Ecto neural progenitor cell (in vitro differentiated cells): Measurements from ENCODE around the gene ING1.
"Not testable (repeated sequence)": the region's sequence is repeated elsewhere in the genome, so short reads cannot be mapped to it uniquely, and the experiment has no call there.

Experiments used
- DNase-seq: peaks from one replicate; pipeline ENCODE4 v3.0.0-alpha.2; 2018; ENCODE audit warnings: low spot score

The ING1 gene

GRCh38 chr13:110715395-110716246 is 2.1 kb downstream of the ING1 start:
- peak; percentile 98 for DNase-seq

- DNase-seq, result peak; percentile 67
Observed at GRCh38 chr13:110716247-110716515, 2.7 kb downstream of the ING1 start.

- DNase-seq, result no peak
Observed at GRCh38 chr13:110719036-110719710, 5.7 kb downstream of the ING1 start.

DNA sequence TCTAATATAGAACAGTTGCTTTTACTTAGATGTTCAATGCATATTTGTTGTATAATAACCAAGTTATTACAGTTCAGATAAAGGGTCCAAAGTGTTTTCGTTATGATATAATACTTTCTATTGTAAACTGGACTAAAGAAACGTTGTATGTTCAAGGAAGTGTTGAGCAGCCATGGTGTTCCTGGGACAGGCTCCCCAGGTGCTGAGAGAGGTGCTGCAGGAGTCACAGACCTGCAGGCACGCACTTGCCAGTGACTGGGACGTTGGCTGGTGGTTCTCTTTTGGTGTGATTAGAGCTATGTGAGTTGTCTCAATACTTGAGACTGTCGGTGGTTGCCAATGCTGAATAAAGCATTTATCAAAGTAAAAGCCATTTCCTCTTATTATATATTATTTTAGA is 9.5 kb downstream of the ING1 start:
- DNase-seq, result no peak

DNA sequence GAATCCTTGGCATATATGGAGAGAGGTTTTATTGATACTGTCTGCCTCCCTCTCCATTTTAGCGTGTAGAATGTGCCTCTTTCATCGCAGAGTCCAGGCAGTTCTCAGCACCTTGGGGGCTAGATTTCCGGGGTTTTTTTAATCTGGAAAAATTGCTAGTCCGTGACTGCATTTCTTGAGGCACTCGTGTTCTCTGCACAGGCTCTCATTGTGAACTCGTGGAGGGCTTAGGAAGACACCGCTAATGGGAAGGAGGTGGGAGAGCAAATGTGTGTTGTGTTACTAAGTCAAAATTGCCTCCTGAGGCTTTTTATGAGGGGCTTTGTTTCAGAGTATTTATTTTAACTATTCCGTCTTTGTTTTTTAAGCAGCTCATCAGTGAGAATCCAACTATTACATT is 10.1 kb downstream of the ING1 start:
- DNase-seq, result no peak

DNA sequence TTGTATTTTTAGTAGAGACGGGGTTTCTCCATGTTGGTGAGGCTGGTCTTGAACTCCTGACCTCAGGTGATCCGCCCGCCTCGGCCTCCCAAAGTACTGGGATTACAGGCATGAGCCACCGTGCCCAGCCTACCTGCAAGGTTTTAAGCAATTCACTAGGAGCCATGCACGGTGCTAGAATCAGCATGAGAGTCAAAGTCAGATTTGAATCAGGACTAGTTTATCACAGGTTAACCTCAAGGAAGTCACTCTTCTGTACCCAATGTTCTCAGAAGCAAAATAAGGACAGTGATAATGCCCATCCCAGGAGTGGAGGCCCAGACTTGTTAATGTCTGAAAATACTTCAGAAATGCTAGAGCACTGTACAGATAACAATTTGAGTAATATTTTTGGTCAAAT is 12.7 kb downstream of the ING1 start:
- DNase-seq, result not testable (repeated sequence)

DNA sequence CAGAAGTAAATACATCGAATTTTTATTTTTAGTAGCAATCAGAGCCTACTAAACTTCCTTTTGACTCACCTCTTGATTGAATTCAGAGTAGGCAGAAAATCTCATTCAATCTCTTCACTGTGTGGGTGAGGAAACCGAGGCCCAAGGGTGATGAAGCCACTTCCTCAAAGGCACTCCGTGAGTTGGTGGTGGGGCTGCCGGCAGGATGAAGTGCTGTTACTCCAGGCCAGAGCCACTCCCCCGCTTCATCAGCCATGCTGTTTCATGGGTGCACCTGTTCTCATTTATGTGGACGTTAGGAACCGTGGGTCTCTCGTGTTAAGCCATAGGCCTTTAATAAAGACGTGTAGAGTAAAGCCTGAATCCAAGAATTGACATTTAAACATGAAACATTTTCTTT is 13.2 kb downstream of the ING1 start:
- DNase-seq, result no peak

DNA sequence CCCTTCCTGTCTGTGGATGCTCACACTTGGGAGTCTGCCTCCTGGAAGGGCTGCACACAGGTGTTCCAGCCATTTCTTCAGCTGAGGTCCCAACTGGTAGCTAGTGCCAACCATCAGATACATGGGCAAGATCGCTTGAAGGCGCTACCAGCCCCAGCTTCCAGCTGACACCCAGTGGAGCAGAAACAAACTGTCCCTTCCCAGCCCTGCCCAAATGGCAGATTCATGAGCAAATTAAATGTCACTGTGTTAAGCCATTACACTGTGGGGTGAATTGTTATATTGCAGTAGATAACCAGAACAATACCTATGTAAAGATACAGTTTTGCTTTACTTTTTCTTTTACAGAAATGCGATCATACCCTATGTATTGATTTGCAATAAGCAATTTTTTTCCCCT is 17.6 kb downstream of the ING1 start:
- DNase-seq, result no peak

DNA sequence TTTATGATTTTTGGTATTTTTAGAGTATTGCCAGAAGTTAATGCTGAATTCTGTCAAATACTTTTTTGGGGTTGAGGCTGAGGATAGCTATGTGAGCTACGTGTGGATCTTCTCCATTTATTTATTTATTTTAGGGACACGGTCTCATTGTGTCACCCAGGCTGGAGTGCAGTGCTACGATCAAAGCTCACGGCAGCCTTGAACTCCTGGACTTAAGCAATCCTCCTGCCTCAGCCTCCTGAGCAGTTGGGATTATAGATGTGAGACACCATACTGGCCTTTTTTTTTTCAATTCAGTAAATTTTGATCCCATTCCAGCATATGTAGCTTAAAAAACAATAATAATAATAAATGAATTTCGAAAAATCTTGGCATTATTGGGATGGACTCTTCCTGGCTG is 21.1 kb downstream of the ING1 start:
- no peak for DNase-seq

DNA sequence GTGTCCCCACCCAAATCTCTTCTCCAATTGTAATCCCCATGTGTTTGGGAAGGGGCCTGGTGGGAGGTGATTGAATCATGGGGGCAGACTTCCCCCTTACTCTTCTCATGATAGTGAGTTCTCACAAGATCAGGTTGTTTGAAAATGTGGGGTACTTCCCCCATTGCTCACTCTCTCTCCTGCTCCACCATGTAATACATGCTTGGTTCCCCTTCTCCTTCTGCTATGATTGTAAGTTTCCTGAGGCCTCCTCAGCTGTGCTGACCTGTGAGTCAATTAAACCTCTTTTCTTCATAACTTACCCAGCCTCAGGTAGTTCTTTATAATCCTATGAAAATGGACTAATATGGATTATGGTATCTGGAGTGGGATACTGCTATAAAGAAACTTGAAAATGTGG is 24.1 kb downstream of the ING1 start:
- no peak for DNase-seq

GRCh38 chr13:110743687-110744086 is 30.2 kb downstream of the ING1 start:
- no peak for DNase-seq

- DNase-seq, result no peak
Observed at GRCh38 chr13:110746438-110746837, 32.9 kb downstream of the ING1 start.

DNA sequence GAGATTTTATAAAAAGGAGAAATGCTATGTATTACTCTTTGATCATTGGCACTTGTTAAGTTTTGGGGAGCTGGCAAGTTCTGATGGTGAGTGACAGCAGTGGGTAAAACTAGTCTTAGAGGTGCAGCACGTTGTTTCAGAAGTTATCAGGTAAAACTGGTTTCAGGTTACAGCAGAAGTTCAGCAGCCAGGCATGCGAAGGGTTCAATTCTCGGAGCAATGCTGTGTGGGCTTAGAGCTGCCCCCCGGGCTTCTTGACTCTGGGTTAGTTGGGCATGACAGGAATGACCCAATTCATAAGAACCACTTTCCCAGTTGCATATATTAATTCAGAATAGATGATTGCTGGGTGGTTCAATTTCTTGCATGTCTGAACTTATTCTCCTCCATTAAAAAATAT is 34.8 kb downstream of the ING1 start:
- DNase-seq, result no peak

DNA sequence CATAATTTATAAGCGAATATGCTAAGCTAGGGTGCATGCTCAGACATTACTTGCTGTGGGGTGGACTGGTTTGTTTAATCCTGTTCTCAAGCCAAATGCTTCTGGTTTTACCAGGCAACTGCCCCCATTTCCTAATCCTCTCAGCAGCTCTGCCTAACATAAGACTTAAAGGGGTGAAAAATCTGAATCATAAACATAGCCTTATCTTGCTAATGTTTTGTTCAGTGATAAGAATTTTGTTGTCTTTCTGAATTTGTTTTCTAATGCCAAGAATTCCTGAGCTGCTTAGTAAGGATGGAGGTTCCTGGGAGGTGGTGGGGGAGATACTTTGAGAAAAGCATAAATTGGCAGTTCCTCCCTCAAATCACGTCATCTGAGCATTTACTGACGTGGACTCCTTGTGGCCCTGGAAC is 42.7 kb downstream of the ING1 start:
- no peak for DNase-seq

DNA sequence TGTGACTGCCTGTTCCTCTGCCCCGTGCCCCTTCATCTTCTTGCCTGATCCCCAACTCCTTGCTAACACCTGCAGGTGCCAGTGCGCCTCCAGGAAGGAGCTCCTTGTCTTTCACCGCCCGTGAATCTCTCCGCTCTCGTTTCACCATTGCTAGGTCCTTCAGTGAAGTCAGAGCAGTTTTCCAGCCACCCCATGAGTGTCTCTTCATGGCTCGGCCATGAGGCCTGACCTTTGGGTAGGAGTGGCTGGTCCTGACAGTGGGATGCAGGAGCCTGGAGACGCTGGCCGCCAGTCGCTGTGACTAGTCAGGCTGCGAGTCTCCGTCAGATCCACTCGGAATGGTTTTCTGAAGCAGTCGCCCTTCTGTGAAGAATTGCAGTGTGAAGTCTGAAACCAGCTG is 43.8 kb downstream of the ING1 start:
- no peak for DNase-seq

- DNase-seq, result no peak
Observed at GRCh38 chr13:110758195-110758805, 44.8 kb downstream of the ING1 start.

GRCh38 chr13:110759710-110760109 is 46.2 kb downstream of the ING1 start:
- no peak for DNase-seq

- no peak for DNase-seq
Observed at GRCh38 chr13:110760611-110761010, 47.1 kb downstream of the ING1 start.

- DNase-seq, result no peak
Observed at GRCh38 chr13:110766671-110767430, 53.4 kb downstream of the ING1 start.

- DNase-seq, result no peak
Observed at GRCh38 chr13:110767476-110767875, 54.0 kb downstream of the ING1 start.

- no peak for DNase-seq
Observed at GRCh38 chr13:110769097-110769496, 55.6 kb downstream of the ING1 start.

DNA sequence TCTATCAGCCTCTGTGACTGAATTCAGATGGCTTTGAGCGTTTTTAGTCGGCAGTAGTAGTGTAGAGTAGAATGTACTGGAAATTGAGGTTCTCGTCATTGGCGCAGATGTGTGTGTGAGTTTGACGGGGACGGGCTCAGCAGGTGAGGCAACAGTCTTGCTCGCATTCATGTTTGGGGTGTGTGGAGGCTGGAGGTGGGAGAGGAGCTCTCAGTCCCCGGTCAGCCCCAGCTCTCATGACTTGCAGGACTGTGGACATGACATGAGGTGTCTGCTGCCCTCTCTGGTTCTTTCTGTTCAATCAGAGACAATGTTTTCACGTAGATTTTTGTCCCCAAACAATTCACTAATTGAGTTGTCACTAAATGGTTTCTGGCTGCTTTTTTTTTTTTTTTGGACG is 57.2 kb downstream of the ING1 start:
- no peak for DNase-seq

DNA sequence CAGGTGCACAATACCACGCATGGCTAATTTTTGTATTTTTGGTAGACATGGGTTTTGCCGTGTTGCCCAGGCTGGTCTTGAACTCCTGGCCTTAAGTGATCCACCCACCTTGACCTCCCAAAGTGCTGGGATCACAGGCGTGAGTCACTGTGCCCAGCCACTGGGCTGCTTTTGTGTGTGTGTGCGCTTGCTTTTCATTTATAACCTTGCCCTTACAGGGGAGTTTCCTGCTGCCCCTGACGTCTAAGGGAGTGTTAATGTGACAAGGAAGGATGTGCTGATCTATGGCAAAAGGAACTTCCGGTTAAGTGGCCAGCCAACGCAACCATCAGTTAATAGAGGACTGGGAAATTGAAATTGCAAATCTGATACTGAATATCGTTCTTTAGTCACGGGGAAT is 57.7 kb downstream of the ING1 start:
- DNase-seq, result no peak
